Measurements from ENCODE around the gene OARD1.

Gene OARD1

DNA sequence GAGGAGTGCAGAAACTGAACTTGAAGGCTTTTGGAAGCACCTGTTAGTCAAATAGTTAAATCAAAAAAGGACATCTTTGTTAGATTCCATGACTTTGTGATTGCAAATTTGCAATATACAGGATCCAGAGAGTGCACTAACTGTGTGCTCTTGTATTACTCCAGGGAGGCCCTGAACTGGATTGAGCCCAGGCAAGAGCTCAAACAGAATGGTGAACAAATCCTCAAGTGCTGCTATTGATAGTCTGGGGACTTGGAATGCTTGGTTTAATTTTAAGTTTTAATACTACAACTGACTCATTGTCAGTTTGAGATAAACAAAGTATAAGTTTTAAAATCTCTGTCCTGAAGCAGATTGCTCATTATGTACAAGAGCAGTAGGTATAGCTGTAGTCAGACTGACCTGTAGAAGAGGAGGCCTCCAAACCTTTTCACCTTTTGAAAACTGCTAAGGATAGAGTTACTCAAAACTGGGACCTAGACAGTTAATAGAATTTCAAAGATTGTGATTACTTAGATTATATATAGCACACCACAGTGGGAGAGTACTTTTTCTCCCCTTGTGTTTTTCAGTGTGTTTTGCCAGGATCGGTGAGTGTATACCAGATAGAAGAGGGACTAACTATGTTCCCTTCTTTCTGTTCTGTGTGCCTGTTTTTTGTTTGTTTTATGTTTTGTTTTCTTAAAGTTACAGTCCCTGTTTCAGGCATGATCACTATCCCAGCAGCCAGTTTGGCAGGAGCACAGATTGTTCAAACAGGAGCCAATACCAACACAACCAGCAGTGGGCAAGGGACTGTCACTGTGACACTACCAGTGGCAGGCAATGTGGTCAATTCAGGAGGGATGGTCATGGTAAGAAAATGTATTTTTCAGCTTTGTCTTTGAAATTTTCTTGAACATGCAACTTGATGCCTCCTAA is 18.9 kb upstream of the OARD1 start:
- Histone ChIP-seq H3K27ac (ENCODE audit: low read depth, low read length) (no peak overlapping the region), H3K36me3 (ENCODE audit: control insufficient read depth, insufficient read depth, low read length) (peaks cover 34% of the 10 kb centered on the region), H3K9ac (ENCODE audit: low read length) (no peak overlapping the region)

GRCh38 chr6:41088451-41088850 is 16.3 kb upstream of the OARD1 start:
- Histone ChIP-seq H3K4me3 (ENCODE audit: low read length) (no peak overlapping the region), H3K9ac (ENCODE audit: low read length) (no peak overlapping the region), H3K4me1 (ENCODE audit: control insufficient read depth, insufficient read depth, low read length) (no peaks in the 10 kb centered on the region), H3K36me3 (ENCODE audit: control insufficient read depth, insufficient read depth, low read length) (peaks cover 17% of the 10 kb centered on the region), H3K27me3 (ENCODE audit: control insufficient read depth, insufficient read depth, low read length) (no peaks in the 10 kb centered on the region), H3K27ac (ENCODE audit: low read depth, low read length) (no peak overlapping the region)

More for the DNA sequence above, 18.9 kb upstream of the OARD1 start:
- Histone ChIP-seq H3K4me3 (ENCODE audit: low read length) (no peak overlapping the region), H3K4me1 (ENCODE audit: control insufficient read depth, insufficient read depth, low read length) (no peaks in the 10 kb centered on the region), H3K27me3 (ENCODE audit: control insufficient read depth, insufficient read depth, low read length) (no peaks in the 10 kb centered on the region)

DNA sequence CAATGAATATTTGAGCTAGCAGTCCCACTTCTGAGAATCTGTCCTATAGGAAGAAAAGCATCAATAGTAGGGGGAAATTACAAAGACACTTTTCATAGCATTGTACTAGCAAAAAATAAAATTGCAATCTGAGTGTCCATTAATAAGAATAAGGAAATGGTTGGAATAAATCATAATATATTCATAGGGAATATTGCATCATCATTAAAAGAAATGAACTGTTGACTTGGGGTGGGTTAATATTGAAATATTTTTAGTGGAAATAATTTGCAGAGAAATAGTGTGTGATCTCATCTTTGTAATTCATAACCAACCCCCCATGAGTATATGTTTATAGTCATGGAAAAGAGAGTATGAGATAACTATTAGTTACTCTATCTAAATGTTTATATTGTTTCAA is 13.0 kb upstream of the OARD1 start:
- Histone ChIP-seq H3K27me3 (ENCODE audit: control insufficient read depth, insufficient read depth, low read length) (no peaks in the 10 kb centered on the region), H3K4me3 (ENCODE audit: low read length) (no peak overlapping the region), H3K9ac (ENCODE audit: low read length) (no peak overlapping the region), H3K27ac (ENCODE audit: low read depth, low read length) (no peak overlapping the region), H3K36me3 (ENCODE audit: control insufficient read depth, insufficient read depth, low read length) (peaks cover 11% of the 10 kb centered on the region), H3K4me1 (ENCODE audit: control insufficient read depth, insufficient read depth, low read length) (no peaks in the 10 kb centered on the region)

GRCh38 chr6:41083072-41083471 is 10.9 kb upstream of the OARD1 start:
- H3K4me3 ChIP-seq (ENCODE audit: low read length) = no peak overlapping the region
- no peak overlapping the region for H3K27ac ChIP-seq (ENCODE audit: low read depth, low read length)
- H3K4me1 ChIP-seq (ENCODE audit: control insufficient read depth, insufficient read depth, low read length) = no peaks in the 10 kb centered on the region
- H3K27me3 ChIP-seq (ENCODE audit: control insufficient read depth, insufficient read depth, low read length) = no peaks in the 10 kb centered on the region
- no peak overlapping the region for H3K9ac ChIP-seq (ENCODE audit: low read length)
- peaks cover 7% of the 10 kb centered on the region for H3K36me3 ChIP-seq (ENCODE audit: control insufficient read depth, insufficient read depth, low read length)

- H3K36me3 ChIP-seq (ENCODE audit: control insufficient read depth, insufficient read depth, low read length) = peaks cover 7% of the 10 kb centered on the region
- H3K27me3 ChIP-seq (ENCODE audit: control insufficient read depth, insufficient read depth, low read length) = no peaks in the 10 kb centered on the region
- H3K27ac ChIP-seq (ENCODE audit: low read depth, low read length) = no peak overlapping the region
- H3K9ac ChIP-seq (ENCODE audit: low read length) = no peak overlapping the region
- H3K4me1 ChIP-seq (ENCODE audit: control insufficient read depth, insufficient read depth, low read length) = no peaks in the 10 kb centered on the region
- H3K4me3 ChIP-seq (ENCODE audit: low read length) = no peak overlapping the region
Measured at GRCh38 chr6:41080621-41081020, 8.5 kb upstream of the OARD1 start.

- no peak overlapping the region for H3K4me3 ChIP-seq (ENCODE audit: low read length)
- H3K36me3 ChIP-seq (ENCODE audit: control insufficient read depth, insufficient read depth, low read length) = peaks cover 5% of the 10 kb centered on the region
- no peak overlapping the region for H3K27ac ChIP-seq (ENCODE audit: low read depth, low read length)
- H3K9ac ChIP-seq (ENCODE audit: low read length) = no peak overlapping the region
- peaks cover 8% of the 10 kb centered on the region for H3K4me1 ChIP-seq (ENCODE audit: control insufficient read depth, insufficient read depth, low read length)
- no peaks in the 10 kb centered on the region for H3K27me3 ChIP-seq (ENCODE audit: control insufficient read depth, insufficient read depth, low read length)
Measured at GRCh38 chr6:41079080-41079479, 6.9 kb upstream of the OARD1 start.

DNA sequence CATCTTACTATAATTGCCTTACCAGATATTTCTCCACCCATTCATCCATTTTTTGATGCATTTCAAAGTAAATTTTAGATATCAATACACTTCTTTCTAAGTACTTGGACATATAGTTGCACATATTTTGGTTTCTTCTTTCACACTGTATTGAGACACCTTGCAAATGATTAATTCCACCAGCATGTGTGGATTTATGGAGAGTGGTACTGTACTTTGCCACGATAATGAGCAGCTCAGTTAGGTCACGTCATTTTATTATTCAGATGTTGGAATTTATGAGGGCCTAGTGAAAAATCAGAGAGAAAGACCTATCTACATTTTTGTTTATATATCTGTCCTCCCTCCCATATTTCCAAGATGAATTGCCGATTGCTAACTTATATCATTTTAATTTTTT is 5.9 kb upstream of the OARD1 start:
- Histone ChIP-seq H3K36me3 (ENCODE audit: control insufficient read depth, insufficient read depth, low read length) (peaks cover 5% of the 10 kb centered on the region), H3K4me3 (ENCODE audit: low read length) (no peak overlapping the region), H3K27me3 (ENCODE audit: control insufficient read depth, insufficient read depth, low read length) (no peaks in the 10 kb centered on the region), H3K9ac (ENCODE audit: low read length) (no peak overlapping the region), H3K27ac (ENCODE audit: low read depth, low read length) (no peak overlapping the region), H3K4me1 (ENCODE audit: control insufficient read depth, insufficient read depth, low read length) (peaks cover 9% of the 10 kb centered on the region)

- no peak overlapping the region for H3K4me3 ChIP-seq (ENCODE audit: low read length)
- H3K9ac ChIP-seq (ENCODE audit: low read length) = no peak overlapping the region
- H3K4me1 ChIP-seq (ENCODE audit: control insufficient read depth, insufficient read depth, low read length) = peaks cover 9% of the 10 kb centered on the region
- H3K27me3 ChIP-seq (ENCODE audit: control insufficient read depth, insufficient read depth, low read length) = no peaks in the 10 kb centered on the region
- peaks cover 5% of the 10 kb centered on the region for H3K36me3 ChIP-seq (ENCODE audit: control insufficient read depth, insufficient read depth, low read length)
- H3K27ac ChIP-seq (ENCODE audit: low read depth, low read length) = no peak overlapping the region
Measured at GRCh38 chr6:41077536-41077935, 5.4 kb upstream of the OARD1 start.

DNA sequence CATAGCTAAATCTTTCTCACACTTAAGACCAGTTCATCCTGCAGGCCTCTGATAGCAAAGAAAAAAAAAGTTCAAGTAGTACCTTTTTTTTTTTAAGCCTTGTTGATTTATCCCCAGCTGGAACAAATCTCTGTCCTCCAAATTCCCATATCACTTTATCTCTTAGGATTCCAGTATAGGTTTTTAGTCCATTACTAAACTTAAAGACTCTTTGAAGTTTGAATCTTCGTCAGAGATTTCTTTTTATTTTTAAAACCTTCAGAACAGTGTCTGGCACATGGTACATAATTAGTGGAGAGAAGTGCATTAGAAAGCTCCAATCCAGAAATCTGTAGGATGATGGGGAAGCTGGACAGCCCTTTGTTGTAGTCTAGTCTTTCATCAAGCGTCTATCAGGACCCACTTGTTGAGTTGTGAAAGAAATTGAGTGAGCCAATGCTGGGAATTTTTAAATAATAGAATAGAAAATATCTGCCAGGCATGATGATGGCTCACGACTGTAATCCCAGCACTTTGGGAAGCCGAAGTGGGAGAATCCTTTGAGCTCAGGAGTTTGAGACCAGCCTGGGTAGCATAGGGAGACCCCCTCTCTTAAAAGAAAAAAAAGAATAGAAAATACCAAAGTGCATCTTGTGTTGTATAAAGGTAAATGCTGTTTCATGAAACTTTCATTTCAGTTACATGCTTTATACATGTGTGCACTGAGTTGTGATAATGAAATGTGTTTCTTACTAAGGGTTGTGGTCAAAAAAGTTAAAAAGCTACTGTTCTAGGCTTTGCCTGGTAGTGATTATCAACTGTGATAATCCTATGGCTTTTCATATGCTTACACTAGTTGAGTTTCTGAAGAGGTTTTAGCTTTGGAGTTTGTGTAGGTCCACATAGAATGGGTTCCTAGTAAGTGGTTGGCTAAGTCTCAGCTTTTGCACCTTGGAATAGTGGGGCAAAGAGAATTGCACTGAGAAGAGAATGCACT is 3.8 kb upstream of the OARD1 start:
- peaks cover 11% of the 10 kb centered on the region for H3K4me1 ChIP-seq (ENCODE audit: control insufficient read depth, insufficient read depth, low read length)
- H3K4me3 ChIP-seq (ENCODE audit: low read length) = no peak overlapping the region
- H3K36me3 ChIP-seq (ENCODE audit: control insufficient read depth, insufficient read depth, low read length) = peaks cover 5% of the 10 kb centered on the region
- H3K27me3 ChIP-seq (ENCODE audit: control insufficient read depth, insufficient read depth, low read length) = no peaks in the 10 kb centered on the region
- H3K9ac ChIP-seq (ENCODE audit: low read length) = no peak overlapping the region
- H3K27ac ChIP-seq (ENCODE audit: low read depth, low read length) = no peak overlapping the region

- H3K4me3 ChIP-seq (ENCODE audit: low read length) = peak overlapping the region; percentile 98
- peaks cover 16% of the 10 kb centered on the region for H3K4me1 ChIP-seq (ENCODE audit: control insufficient read depth, insufficient read depth, low read length)
- H3K27ac ChIP-seq (ENCODE audit: low read depth, low read length) = peak overlapping the region; percentile 99
- no peaks in the 10 kb centered on the region for H3K36me3 ChIP-seq (ENCODE audit: control insufficient read depth, insufficient read depth, low read length)
- no peak overlapping the region for H3K9ac ChIP-seq (ENCODE audit: low read length)
- no peaks in the 10 kb centered on the region for H3K27me3 ChIP-seq (ENCODE audit: control insufficient read depth, insufficient read depth, low read length)
Measured at GRCh38 chr6:41074692-41075436, 2.7 kb upstream of the OARD1 start.

GRCh38 chr6:41073968-41074691 is 2.0 kb upstream of the OARD1 start:
- Histone ChIP-seq H3K4me1 (ENCODE audit: control insufficient read depth, insufficient read depth, low read length) (peaks cover 16% of the 10 kb centered on the region), H3K36me3 (ENCODE audit: control insufficient read depth, insufficient read depth, low read length) (no peaks in the 10 kb centered on the region), H3K27me3 (ENCODE audit: control insufficient read depth, insufficient read depth, low read length) (no peaks in the 10 kb centered on the region), H3K9ac (ENCODE audit: low read length) (peak overlapping the region; percentile 95), H3K4me3 (ENCODE audit: low read length) (peak overlapping the region; percentile 98), H3K27ac (ENCODE audit: low read depth, low read length) (peak overlapping the region; percentile 99)
